Neural cell (in vitro differentiated cells): ENCODE data around the gene TMBIM1.

Experiments used
- EP300 ChIP-seq: fragments of 450-650 bp; conservative IDR thresholded peaks from 2 replicates; pipeline ENCODE4 v1.6.1; 2014; ENCODE audit warnings: antibody characterized with exemption, mild to moderate bottlenecking, moderate library complexity; ENCODE audit not compliant: poor library complexity, severe bottlenecking
- EZH2 ChIP-seq: fragments of 200-600, 300-800 bp; shearing (Covaris generic), sonication (generic); IDR thresholded peaks from 2 replicates; pipeline ENCODE4 v1.6.1; 2014; ENCODE audit warnings: antibody characterized with exemption, low read length, borderline replicate concordance, mild to moderate bottlenecking; ENCODE audit not compliant: insufficient read depth, poor library complexity, severe bottlenecking
- TAF1 ChIP-seq: IDR thresholded peaks from 2 replicates; pipeline ENCODE4 v1.6.1; 2012; ENCODE audit warnings: low read depth
- TF ChIP-seq, protein P1 (sequence below): IDR thresholded peaks from 2 replicates; pipeline ENCODE4 v1.6.1; 2012; ENCODE audit warnings: borderline replicate concordance

DNA sequence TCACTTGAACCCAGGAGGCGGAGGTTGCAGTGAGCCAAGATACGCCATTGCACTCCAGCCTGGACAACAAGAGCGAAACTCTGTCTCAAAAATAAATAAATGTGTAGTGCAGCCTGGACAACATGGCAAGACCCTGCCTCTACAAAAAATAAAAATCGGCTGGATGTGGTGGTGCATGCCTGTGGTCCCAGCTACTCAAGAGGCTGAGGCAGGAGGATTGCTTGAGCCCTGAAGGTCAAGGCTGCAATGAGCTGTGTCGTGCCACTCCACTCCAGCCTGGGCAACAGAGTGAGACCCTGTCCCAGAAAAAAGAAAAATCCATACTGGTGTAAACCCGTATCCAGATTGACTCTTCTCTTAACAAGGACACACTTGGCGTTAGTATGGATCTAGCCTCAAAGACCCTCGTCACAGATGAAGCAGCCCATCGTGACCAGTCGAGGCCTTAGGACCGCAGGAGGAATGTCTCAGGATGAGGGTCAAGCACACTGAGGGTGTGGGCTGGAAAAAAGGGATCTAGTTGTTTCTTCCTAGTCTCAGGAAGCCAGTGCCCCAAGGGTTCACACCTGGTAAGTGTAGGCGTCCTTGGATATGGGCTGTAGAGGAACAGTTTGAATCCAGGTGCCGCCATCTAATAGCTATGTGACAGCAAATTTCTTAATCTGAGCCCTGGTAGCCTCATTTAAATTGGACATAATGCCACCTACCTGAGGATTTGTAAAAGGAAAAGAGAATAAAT lies 35.5 kb downstream of the TMBIM1 start:
- TF ChIP-seq EP300 (no peak), TAF1 (no peak), EZH2 (no peak)
- TF ChIP-seq, protein P1, sequence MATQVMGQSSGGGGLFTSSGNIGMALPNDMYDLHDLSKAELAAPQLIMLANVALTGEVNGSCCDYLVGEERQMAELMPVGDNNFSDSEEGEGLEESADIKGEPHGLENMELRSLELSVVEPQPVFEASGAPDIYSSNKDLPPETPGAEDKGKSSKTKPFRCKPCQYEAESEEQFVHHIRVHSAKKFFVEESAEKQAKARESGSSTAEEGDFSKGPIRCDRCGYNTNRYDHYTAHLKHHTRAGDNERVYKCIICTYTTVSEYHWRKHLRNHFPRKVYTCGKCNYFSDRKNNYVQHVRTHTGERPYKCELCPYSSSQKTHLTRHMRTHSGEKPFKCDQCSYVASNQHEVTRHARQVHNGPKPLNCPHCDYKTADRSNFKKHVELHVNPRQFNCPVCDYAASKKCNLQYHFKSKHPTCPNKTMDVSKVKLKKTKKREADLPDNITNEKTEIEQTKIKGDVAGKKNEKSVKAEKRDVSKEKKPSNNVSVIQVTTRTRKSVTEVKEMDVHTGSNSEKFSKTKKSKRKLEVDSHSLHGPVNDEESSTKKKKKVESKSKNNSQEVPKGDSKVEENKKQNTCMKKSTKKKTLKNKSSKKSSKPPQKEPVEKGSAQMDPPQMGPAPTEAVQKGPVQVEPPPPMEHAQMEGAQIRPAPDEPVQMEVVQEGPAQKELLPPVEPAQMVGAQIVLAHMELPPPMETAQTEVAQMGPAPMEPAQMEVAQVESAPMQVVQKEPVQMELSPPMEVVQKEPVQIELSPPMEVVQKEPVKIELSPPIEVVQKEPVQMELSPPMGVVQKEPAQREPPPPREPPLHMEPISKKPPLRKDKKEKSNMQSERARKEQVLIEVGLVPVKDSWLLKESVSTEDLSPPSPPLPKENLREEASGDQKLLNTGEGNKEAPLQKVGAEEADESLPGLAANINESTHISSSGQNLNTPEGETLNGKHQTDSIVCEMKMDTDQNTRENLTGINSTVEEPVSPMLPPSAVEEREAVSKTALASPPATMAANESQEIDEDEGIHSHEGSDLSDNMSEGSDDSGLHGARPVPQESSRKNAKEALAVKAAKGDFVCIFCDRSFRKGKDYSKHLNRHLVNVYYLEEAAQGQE = no peak
